ENCODE measurements around the gene ABHD17A. TPM values are rescaled to one million over a fixed set of nuclear protein-coding genes. Genes with fewer than 3 reads are reported as not detected.

The ABHD17A gene
- total RNA-seq, 1 experiment from 2014 or later = 60.7 TPM

DNA sequence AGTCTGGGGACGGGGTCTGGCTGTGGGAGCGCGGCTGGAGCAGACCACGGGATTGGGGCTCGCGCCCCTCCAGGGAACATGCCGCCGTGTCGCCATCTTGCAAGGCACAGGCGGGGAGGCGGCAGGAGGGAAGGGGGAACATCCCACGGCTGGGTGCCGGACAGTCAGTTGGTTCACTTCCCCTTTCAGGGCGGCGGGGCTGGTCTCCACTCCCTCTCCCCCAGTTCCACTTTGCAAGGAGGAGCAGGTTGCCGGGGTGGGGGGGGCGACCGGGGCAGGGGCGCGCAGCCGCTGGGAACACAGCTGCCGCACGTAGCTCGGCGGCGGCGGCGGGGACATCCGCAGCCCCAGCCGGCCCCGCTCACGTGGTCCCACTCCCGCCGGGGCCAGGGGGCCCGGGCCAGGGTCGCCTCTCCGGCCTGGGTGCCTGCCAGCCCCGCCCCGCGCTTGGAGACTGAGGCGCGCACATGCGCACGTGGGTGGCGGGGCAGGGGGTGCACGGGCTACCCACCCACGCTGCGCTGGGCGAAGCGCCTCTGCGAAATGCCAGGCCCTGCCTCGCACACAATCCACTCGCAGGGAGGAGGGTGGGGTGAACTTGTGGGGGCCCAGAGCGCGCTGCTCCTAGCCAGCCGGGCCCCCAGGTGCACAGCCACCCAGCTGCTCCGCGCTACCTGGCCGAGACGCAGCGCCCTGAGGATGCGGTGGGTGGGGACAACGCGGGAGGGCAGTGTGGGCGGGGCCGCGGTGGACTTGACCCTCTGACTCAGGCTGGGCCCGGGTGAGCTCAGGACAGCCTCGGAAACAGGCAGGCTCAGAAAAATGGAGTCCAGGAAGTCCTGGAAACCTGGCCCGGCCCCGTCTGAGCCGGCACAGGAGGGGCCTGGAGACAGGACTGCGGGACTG, 28.3 kb downstream of the ABHD17A start (continued):
- TF ChIP-seq, protein P1, sequence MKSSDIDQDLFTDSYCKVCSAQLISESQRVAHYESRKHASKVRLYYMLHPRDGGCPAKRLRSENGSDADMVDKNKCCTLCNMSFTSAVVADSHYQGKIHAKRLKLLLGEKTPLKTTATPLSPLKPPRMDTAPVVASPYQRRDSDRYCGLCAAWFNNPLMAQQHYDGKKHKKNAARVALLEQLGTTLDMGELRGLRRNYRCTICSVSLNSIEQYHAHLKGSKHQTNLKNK (CRISPR knock-in tag; IDR thresholded peaks at IDR 0.05) = no peak
- TF ChIP-seq, protein P2, sequence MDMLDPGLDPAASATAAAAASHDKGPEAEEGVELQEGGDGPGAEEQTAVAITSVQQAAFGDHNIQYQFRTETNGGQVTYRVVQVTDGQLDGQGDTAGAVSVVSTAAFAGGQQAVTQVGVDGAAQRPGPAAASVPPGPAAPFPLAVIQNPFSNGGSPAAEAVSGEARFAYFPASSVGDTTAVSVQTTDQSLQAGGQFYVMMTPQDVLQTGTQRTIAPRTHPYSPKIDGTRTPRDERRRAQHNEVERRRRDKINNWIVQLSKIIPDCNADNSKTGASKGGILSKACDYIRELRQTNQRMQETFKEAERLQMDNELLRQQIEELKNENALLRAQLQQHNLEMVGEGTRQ (CRISPR knock-in tag; IDR thresholded peaks at IDR 0.05) = peak; percentile 62; the same call in 1 of the 2 replicates
- TF ChIP-seq KAT7 (CRISPR knock-in tag; IDR thresholded peaks at IDR 0.05; ENCODE audit: borderline replicate concordance) (0 out of 2 replicates have a peak, but pooled peaks have one; percentile 58), ZNF532 (CRISPR knock-in tag; IDR thresholded peaks at IDR 0.05; ENCODE audit: borderline replicate concordance) (no peak), RELA (CRISPR knock-in tag; IDR thresholded peaks at IDR 0.05; ENCODE audit: borderline replicate concordance) (peak; percentile 48; the same call in 1 of the 2 replicates), ZNF396 (CRISPR knock-in tag; IDR thresholded peaks at IDR 0.05; ENCODE audit: borderline replicate concordance) (no peak), SP1 (CRISPR knock-in tag; conservative IDR thresholded peaks at IDR 0.05) (0 out of 2 replicates have a peak, but pooled peaks have one; percentile 24), ESRRA (CRISPR knock-in tag; IDR thresholded peaks at IDR 0.05; ENCODE audit: borderline replicate concordance) (no peak), ZNF263 (CRISPR knock-in tag; IDR thresholded peaks at IDR 0.05; ENCODE audit: low read depth) (no peak), CREB1 (CRISPR knock-in tag; IDR thresholded peaks at IDR 0.05) (no peak)
- TF ChIP-seq, protein P3, sequence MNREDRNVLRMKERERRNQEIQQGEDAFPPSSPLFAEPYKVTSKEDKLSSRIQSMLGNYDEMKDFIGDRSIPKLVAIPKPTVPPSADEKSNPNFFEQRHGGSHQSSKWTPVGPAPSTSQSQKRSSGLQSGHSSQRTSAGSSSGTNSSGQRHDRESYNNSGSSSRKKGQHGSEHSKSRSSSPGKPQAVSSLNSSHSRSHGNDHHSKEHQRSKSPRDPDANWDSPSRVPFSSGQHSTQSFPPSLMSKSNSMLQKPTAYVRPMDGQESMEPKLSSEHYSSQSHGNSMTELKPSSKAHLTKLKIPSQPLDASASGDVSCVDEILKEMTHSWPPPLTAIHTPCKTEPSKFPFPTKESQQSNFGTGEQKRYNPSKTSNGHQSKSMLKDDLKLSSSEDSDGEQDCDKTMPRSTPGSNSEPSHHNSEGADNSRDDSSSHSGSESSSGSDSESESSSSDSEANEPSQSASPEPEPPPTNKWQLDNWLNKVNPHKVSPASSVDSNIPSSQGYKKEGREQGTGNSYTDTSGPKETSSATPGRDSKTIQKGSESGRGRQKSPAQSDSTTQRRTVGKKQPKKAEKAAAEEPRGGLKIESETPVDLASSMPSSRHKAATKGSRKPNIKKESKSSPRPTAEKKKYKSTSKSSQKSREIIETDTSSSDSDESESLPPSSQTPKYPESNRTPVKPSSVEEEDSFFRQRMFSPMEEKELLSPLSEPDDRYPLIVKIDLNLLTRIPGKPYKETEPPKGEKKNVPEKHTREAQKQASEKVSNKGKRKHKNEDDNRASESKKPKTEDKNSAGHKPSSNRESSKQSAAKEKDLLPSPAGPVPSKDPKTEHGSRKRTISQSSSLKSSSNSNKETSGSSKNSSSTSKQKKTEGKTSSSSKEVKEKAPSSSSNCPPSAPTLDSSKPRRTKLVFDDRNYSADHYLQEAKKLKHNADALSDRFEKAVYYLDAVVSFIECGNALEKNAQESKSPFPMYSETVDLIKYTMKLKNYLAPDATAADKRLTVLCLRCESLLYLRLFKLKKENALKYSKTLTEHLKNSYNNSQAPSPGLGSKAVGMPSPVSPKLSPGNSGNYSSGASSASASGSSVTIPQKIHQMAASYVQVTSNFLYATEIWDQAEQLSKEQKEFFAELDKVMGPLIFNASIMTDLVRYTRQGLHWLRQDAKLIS (CRISPR knock-in tag; IDR thresholded peaks at IDR 0.05; ENCODE audit: borderline replicate concordance) = no peak
- TF ChIP-seq, protein P4, sequence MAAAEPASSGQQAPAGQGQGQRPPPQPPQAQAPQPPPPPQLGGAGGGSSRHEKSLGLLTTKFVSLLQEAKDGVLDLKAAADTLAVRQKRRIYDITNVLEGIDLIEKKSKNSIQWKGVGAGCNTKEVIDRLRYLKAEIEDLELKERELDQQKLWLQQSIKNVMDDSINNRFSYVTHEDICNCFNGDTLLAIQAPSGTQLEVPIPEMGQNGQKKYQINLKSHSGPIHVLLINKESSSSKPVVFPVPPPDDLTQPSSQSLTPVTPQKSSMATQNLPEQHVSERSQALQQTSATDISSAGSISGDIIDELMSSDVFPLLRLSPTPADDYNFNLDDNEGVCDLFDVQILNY (CRISPR knock-in tag; IDR thresholded peaks at IDR 0.05) = no peak

DNA sequence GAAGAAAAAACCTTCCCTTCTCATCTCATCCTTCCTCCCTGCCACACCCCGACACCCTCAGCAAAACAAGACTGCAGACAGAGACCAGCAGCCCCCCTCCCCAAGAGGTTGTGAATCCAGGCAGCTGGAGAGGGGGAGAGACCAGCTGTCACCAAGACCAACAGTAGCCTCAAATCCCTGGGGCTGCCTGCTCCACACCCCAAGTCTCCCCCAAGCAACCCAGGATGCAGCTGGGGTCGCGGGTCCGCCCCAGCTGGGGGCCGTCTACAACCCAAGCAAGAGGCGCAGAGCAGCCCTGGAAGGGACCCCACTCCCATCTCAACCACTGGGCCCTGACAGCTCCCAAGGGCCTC, 29.0 kb downstream of the ABHD17A start:
- H3K4me1 Mint-ChIP-seq = peaks cover 49% of the 10 kb centered on the region
- CTCF ChIA-PET = interaction anchor here (1.8 to 8.2 kb wide), 6 partner anchors 13 to 184 kb away, joined by 4 to 70 read pairs (median 6); no protein-coding TSS in a partner anchor
- ATAC-seq (no peak), DNase-seq (ENCODE audit: low spot score) (no peak)
- POLR2A ChIA-PET = no interaction called here
- H3K27ac Mint-ChIP-seq = no peak overlapping the region
- H3K4me3 Mint-ChIP-seq = peak overlapping the region; percentile 47
- H3K36me3 Mint-ChIP-seq = no peaks in the 10 kb centered on the region
- no peaks in the 10 kb centered on the region for H3K9me3 Mint-ChIP-seq
- H3K27me3 Mint-ChIP-seq (ENCODE audit: low read depth) = peaks cover 2% of the 10 kb centered on the region
- TF ChIP-seq ELF4 (CRISPR knock-in tag; IDR thresholded peaks at IDR 0.05; ENCODE audit: low read depth) (no peak), ZNF396 (CRISPR knock-in tag; IDR thresholded peaks at IDR 0.05; ENCODE audit: borderline replicate concordance) (no peak), ZNF263 (CRISPR knock-in tag; IDR thresholded peaks at IDR 0.05; ENCODE audit: low read depth) (no peak), FOXP1 (CRISPR knock-in tag; IDR thresholded peaks at IDR 0.05; ENCODE audit: borderline replicate concordance) (no peak), ATF3 (CRISPR knock-in tag; conservative IDR thresholded peaks at IDR 0.05) (no peak), ERG (CRISPR knock-in tag; IDR thresholded peaks at IDR 0.05) (no peak), RELA (CRISPR knock-in tag; IDR thresholded peaks at IDR 0.05; ENCODE audit: borderline replicate concordance) (no peak)
- TF ChIP-seq, protein P5, sequence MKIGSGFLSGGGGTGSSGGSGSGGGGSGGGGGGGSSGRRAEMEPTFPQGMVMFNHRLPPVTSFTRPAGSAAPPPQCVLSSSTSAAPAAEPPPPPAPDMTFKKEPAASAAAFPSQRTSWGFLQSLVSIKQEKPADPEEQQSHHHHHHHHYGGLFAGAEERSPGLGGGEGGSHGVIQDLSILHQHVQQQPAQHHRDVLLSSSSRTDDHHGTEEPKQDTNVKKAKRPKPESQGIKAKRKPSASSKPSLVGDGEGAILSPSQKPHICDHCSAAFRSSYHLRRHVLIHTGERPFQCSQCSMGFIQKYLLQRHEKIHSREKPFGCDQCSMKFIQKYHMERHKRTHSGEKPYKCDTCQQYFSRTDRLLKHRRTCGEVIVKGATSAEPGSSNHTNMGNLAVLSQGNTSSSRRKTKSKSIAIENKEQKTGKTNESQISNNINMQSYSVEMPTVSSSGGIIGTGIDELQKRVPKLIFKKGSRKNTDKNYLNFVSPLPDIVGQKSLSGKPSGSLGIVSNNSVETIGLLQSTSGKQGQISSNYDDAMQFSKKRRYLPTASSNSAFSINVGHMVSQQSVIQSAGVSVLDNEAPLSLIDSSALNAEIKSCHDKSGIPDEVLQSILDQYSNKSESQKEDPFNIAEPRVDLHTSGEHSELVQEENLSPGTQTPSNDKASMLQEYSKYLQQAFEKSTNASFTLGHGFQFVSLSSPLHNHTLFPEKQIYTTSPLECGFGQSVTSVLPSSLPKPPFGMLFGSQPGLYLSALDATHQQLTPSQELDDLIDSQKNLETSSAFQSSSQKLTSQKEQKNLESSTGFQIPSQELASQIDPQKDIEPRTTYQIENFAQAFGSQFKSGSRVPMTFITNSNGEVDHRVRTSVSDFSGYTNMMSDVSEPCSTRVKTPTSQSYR (CRISPR knock-in tag; IDR thresholded peaks at IDR 0.05) = no peak
